HUES48 (cell line): ENCODE results near the gene RAPGEF1.

ENCODE experiments used
- H3K27ac ChIP-seq: one replicate; pipeline ENCODE4 v1.7.0; 2013; ENCODE audit warnings: low read depth, low read length, inconsistent platforms
- H3K27me3 ChIP-seq: 2 replicates; pipeline ENCODE4 v1.6.1; 2013; ENCODE audit warnings: mild to moderate bottlenecking, low read length; ENCODE audit not compliant: control insufficient read depth, insufficient read depth
- H3K36me3 ChIP-seq: 2 replicates; pipeline ENCODE4 v1.6.1; 2013; ENCODE audit warnings: low read length; ENCODE audit not compliant: control insufficient read depth, insufficient read depth
- H3K4me1 ChIP-seq: 2 replicates; pipeline ENCODE4 v1.6.1; 2013; ENCODE audit warnings: mild to moderate bottlenecking, low read length; ENCODE audit not compliant: control insufficient read depth, insufficient read depth
- H3K4me3 ChIP-seq: 2 replicates; pipeline ENCODE4 v1.5.1; 2013; ENCODE audit warnings: mild to moderate bottlenecking, low read depth, low read length
- H3K9ac ChIP-seq: 2 replicates; pipeline ENCODE4 v1.6.1; 2013; ENCODE audit warnings: mild to moderate bottlenecking, low read depth, low read length, moderate library complexity
- H3K9me3 ChIP-seq: 2 replicates; pipeline ENCODE4 v1.6.1; 2013; ENCODE audit warnings: low read length; ENCODE audit not compliant: control insufficient read depth, insufficient read depth

Gene RAPGEF1

DNA sequence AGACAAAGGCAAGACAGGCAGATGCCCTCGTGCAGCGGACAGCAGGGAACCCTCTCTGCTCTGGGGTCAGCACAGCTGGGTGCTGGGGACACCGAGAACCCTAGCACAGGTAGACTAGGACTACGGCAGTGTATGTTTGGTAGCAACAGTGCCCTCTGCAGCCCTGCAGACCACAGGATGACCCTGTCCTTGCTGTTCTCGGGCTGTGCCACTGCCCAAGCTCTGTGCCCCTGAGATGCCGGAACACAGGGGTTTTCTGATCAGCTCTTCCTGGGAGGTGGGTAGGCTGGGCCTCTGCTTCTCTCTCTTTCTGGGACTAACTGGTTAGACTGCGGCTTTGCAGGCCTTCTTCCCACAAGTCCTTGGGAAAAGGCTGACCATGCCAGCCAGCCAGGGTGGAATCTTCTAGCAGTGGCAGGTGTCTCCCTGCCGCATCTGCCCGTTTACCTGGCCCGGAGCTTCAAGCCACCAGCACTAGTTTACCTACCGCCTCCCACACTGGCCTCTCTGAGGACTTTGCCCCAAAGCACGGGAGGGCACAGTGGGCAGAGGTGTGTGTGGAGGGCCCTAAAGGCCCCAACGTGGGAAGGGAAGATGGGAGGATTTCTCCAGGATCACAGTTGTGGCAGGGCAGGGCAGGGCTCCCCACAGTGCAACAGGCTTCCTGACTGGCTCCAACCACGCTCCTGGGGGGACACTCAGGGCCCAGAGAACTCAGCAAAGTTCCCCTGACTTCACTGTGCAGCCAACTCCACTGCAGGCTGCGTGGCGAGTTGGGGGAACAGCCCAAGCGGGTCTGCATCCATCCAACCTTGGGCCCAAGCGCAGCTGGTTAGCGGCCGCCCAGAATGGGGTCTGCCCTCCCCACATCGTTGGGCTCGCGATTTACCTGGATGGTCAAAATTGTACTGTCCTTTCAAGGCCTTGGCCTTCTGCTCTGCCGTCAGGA is 210.0 kb downstream of the RAPGEF1 start:
- Histone ChIP-seq H3K27me3 (no peaks in the 10 kb centered on the region), H3K27ac (no peak overlapping the region), H3K9me3 (no peaks in the 10 kb centered on the region), H3K4me1 (peaks cover 3% of the 10 kb centered on the region; the same call in 1 of the 2 replicates), H3K36me3 (peaks cover 50% of the 10 kb centered on the region), H3K4me3 (peak overlapping the region; percentile 72), H3K9ac (peak overlapping the region; percentile 10)

DNA sequence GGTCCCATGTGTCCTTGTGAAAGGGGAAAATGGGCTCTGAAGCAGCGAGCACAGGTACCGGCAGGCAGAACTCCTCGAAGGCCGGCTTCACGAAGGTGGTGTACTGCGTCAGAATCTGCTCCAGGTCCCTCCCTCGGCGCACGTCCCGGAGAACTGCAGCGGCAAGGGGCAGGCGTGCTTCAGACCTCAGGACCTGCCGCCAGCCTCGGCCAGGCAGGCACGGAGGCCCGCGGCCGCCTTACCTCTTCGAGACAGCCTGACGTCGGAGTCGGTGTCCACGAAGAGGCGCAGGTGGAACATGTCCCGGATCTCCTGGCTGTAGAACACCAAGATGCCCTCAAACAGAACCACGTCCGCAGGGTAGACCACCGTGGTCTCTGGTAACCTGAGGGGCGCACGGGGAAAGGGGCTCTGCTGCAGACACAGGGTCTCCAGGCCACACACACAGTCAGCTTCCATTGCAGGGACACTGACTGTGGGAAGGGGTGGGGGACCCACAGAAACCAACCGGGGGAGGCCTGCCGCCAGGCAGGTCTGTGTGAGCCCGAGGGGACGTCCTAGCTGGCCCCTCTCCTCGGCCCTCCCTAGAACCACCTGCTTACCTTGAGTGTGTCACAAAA is 210.9 kb downstream of the RAPGEF1 start:
- Histone ChIP-seq H3K9ac (no peak overlapping the region), H3K9me3 (no peaks in the 10 kb centered on the region), H3K27me3 (no peaks in the 10 kb centered on the region), H3K4me3 (no peak overlapping the region), H3K4me1 (peaks cover 3% of the 10 kb centered on the region; the same call in 1 of the 2 replicates), H3K36me3 (peaks cover 58% of the 10 kb centered on the region), H3K27ac (no peak overlapping the region)

DNA sequence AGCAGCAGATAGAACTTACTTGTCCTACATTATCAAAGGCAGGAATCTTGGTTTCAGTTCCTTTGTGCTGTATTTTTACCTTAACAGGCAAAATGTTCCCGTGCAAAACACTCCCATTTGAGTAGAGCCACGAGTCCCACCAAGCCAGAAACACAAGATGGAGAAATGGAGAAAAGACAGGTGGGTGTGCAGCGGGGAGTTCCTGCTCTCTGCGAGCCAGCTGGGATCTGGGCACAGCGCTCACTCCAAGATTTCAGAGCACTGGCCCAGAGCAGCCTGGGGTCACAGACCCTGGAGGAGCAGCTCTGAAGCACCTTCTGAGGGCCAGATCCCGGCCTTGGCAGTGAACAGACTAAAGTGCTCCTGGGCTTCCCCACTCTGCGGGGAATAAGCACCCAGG is 211.7 kb downstream of the RAPGEF1 start:
- Histone ChIP-seq H3K36me3 (peaks cover 66% of the 10 kb centered on the region), H3K4me1 (peaks cover 3% of the 10 kb centered on the region; the same call in 1 of the 2 replicates), H3K9ac (no peak overlapping the region), H3K4me3 (no peak overlapping the region), H3K9me3 (no peaks in the 10 kb centered on the region), H3K27ac (no peak overlapping the region), H3K27me3 (no peaks in the 10 kb centered on the region)
